Breast epithelium (tissue), 4 donors: Measurements from ENCODE around the gene MAGED2. TPM values are rescaled to one million over a fixed set of nuclear protein-coding genes. Genes with fewer than 3 reads are reported as not detected.

Experiments
- DNase-seq, 2 donors: peaks; one replicate each; pipeline ENCODE4 v3.0.0-alpha.2; 2019; ENCODE audit warnings: low spot score in 2 of 2
- H3K27ac ChIP-seq, 2 donors: fragments of 200-600 bp; sonication (generic) in 1 of 2; one replicate each; pipeline ENCODE4 v1.5.1; 2016 to 2019; ENCODE audit warnings: mild to moderate bottlenecking in 1 of 2
- H3K27me3 ChIP-seq, 2 donors: fragments of 200-600 bp; sonication (generic) in 1 of 2; one replicate each; pipeline versions ENCODE4 v1.5.1 to v1.6.0; 2017 to 2019; ENCODE audit warnings: control low read depth in 1 of 2, mild to moderate bottlenecking in 1 of 2
- H3K36me3 ChIP-seq: fragments of 200-600 bp; one replicate; pipeline ENCODE4 v1.5.1; 2019
- H3K4me1 ChIP-seq, 2 donors: fragments of 200-600 bp; sonication (generic); one replicate each; pipeline ENCODE4 v1.5.1; 2016 to 2019; ENCODE audit warnings: control low read depth in 1 of 2
- H3K4me3 ChIP-seq, 3 donors: fragments of 200-600 bp; sonication (generic); 1 replicate in 2 of 3; 2 replicates in 1 of 3; pipeline ENCODE4 v1.5.1; 2016 to 2019; ENCODE audit warnings: mild to moderate bottlenecking in 3 of 3, moderate library complexity in 2 of 3
- H3K9me3 ChIP-seq, 2 donors: fragments of 200-600 bp; sonication (generic) in 1 of 2; one replicate each; pipeline ENCODE4 v1.5.1; 2016 to 2019; ENCODE audit warnings: control low read depth in 1 of 2
- CTCF ChIP-seq, 3 donors: fragments of 450-650 bp; IDR thresholded peaks; one replicate each; pipeline ENCODE4 v1.5.1; 2016 to 2017; ENCODE audit warnings: antibody characterized with exemption in 3 of 3, mild to moderate bottlenecking in 3 of 3, moderate library complexity in 3 of 3
- POLR2A ChIP-seq: fragments of 450-650 bp; IDR thresholded peaks from one replicate; pipeline ENCODE4 v1.6.1; 2016; ENCODE audit warnings: antibody characterized with exemption, mild to moderate bottlenecking, moderate library complexity
- POLR2AphosphoS5 ChIP-seq, 3 donors: sonication (generic); formaldehyde crosslinking; IDR thresholded peaks; one replicate each; pipeline ENCODE4 v1.6.1; 2017; ENCODE audit warnings: antibody characterized with exemption in 3 of 3
- intact Hi-C: fragments of 100-400 bp; cut with DNase I; formaldehyde crosslinking; loops from one replicate; pipeline ENCODE4 v1.15.1; 2023; ENCODE audit warnings: low total_unique reads
- total RNA-seq, 3 donors: library from RNA; depleted of rRNA; stranded (reverse); fragments of >200 nt; gene quantifications; one replicate each; pipeline ENCODE4 v1.1.0, GENCODE V29; 2016

MAGED2 gene
- total RNA-seq, 3 donors from 2014 or later = 109 to 516 (median 307) TPM

DNA sequence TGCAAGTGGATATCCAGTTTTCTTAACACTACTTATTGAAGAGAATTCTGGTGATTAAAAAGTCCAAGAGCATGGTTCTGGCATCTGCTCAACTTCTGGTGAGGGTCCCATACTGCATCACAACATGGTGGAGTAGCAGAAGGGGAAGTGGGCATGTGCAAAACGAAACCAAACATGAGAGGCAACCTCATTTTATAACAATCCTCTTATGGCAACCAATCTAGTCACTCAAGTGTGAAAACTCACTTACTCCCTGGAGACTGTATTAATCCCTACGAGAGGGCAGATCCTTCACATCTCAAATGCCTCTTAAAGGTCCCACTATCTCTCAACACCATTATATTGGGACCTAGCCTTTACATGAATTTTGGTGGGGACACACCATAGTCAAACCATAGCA is 57.7 kb downstream of the MAGED2 start:
- TF ChIP-seq POLR2AphosphoS5 (IDR thresholded peaks at IDR 0.05) (no peak), POLR2A (no peak), CTCF (IDR thresholded peaks at IDR 0.05) (no peak)
- Histone ChIP-seq H3K4me3 (no peak overlapping the region), H3K27me3 (peaks cover 0 to 3% of the 10 kb centered on the region in 2 donors), H3K9me3 (peaks cover 0 to 8% of the 10 kb centered on the region in 2 donors), H3K4me1 (no peaks in the 10 kb centered on the region), H3K27ac (no peak overlapping the region), H3K36me3 (no peaks in the 10 kb centered on the region)
- DNase-seq = no peak
- intact Hi-C loops = no loop called here

Other genes starting within 250 kb of the MAGED2 start
- 1 to 10 TPM in 2 of 3 donors, not detected in 1; 1.3 to 2.3 TPM for gene ITIH6, start 9.5 kb upstream of the MAGED2 start, total RNA-seq
- gene TRO, start 113.1 kb downstream of the MAGED2 start, total RNA-seq = 10 to 100 TPM in 2 of 3 donors, 1 to 10 TPM in 1; 5.0 to 22.0 (median 14.8) TPM
- gene PFKFB1, start 186.4 kb downstream of the MAGED2 start, total RNA-seq = 10 to 100 TPM in 1 of 3 donors, 1 to 10 TPM in 2; 2.6 to 18.7 (median 3.1) TPM
- gene APEX2, start 192.6 kb downstream of the MAGED2 start, total RNA-seq = 10 to 100 TPM in 2 of 3 donors, 1 to 10 TPM in 1; 6.7 to 13.2 (median 10.8) TPM
- 1 to 10 TPM in 2 of 3 donors, not detected in 1; 1.1 to 1.3 TPM for gene ALAS2, start 223.2 kb downstream of the MAGED2 start, total RNA-seq